Astrocyte (in vitro differentiated cells and primary cell): Measurements from ENCODE around the gene CCL22. TPM values are rescaled to one million over a fixed set of nuclear protein-coding genes. Genes with fewer than 3 reads are reported as not detected.

Experiments
- DNase-seq: peaks from one replicate; pipeline ENCODE4 v3.0.0-alpha.2; 2010; ENCODE audit warnings: low read depth
- FAIRE-seq: peaks from 2 replicates; lab custom pipeline; 2011; peaks lifted over from hg19 to GRCh38; lab: Jason Lieb, UNC
- H2AFZ ChIP-seq: 2 replicates; pipeline ENCODE4 v1.6.0; 2012; ENCODE audit warnings: low read depth, low read length, inconsistent platforms
- H3K27ac ChIP-seq: 2 replicates; pipeline ENCODE4 v1.5.1; 2011; ENCODE audit warnings: low read depth, low read length, inconsistent platforms
- H3K27me3 ChIP-seq: 2 replicates; pipeline ENCODE4 v1.6.0; 2011; ENCODE audit warnings: low read length, inconsistent platforms; ENCODE audit not compliant: insufficient read depth
- H3K36me3 ChIP-seq: 2 replicates; pipeline ENCODE4 v1.5.1; 2011; ENCODE audit warnings: low read length, inconsistent platforms; ENCODE audit not compliant: insufficient read depth
- H3K4me1 ChIP-seq: 2 replicates; pipeline ENCODE4 v1.5.1; 2011; ENCODE audit warnings: low read length, inconsistent platforms; ENCODE audit not compliant: insufficient read depth
- H3K4me2 ChIP-seq: 2 replicates; pipeline ENCODE4 v1.6.0; 2012; ENCODE audit warnings: low read length, inconsistent platforms
- H3K4me3 ChIP-seq: 2 replicates; pipeline ENCODE4 v1.5.1; 2011; ENCODE audit warnings: low read depth, mild to moderate bottlenecking, low read length, inconsistent platforms; ENCODE audit not compliant: insufficient read depth
- H3K79me2 ChIP-seq: 2 replicates; pipeline ENCODE4 v1.6.0; 2012; ENCODE audit warnings: mild to moderate bottlenecking, low read length, inconsistent platforms; ENCODE audit not compliant: insufficient read depth
- H3K9ac ChIP-seq: 2 replicates; pipeline ENCODE4 v1.6.0; 2012; ENCODE audit warnings: mild to moderate bottlenecking, low read length, inconsistent platforms
- H3K9me3 ChIP-seq: 2 replicates; pipeline ENCODE4 v1.5.1; 2012; ENCODE audit warnings: low read depth, mild to moderate bottlenecking, low read length, inconsistent platforms; ENCODE audit not compliant: insufficient read depth
- H4K20me1 ChIP-seq: 2 replicates; pipeline ENCODE4 v1.6.0; 2012; ENCODE audit warnings: low read length, inconsistent platforms; ENCODE audit not compliant: insufficient read depth
- H3K27ac Mint-ChIP-seq: one replicate; pipeline ENCODE4 v1.8.0; 2021; ENCODE audit warnings: mild to moderate bottlenecking, mixed read lengths; ENCODE audit not compliant: unreplicated experiment
- H3K27me3 Mint-ChIP-seq: one replicate; pipeline ENCODE4 v1.8.0; 2021; ENCODE audit warnings: low read depth, mixed read lengths; ENCODE audit not compliant: unreplicated experiment
- H3K36me3 Mint-ChIP-seq: one replicate; pipeline ENCODE4 v1.8.0; 2021; ENCODE audit warnings: low read depth, mixed read lengths; ENCODE audit not compliant: unreplicated experiment
- H3K4me1 Mint-ChIP-seq: one replicate; pipeline ENCODE4 v1.8.0; 2021; ENCODE audit warnings: low read depth, mixed read lengths; ENCODE audit not compliant: unreplicated experiment
- H3K4me3 Mint-ChIP-seq: one replicate; pipeline ENCODE4 v1.8.0; 2021; ENCODE audit warnings: mild to moderate bottlenecking, moderate library complexity, mixed read lengths; ENCODE audit not compliant: unreplicated experiment
- H3K9me3 Mint-ChIP-seq: one replicate; pipeline ENCODE4 v1.8.0; 2021; ENCODE audit warnings: mild to moderate bottlenecking, mixed read lengths; ENCODE audit not compliant: unreplicated experiment
- EZH2 ChIP-seq: IDR thresholded peaks from 2 replicates; pipeline ENCODE4 v1.6.1; 2012; ENCODE audit warnings: mild to moderate bottlenecking, low read length, inconsistent platforms; ENCODE audit not compliant: insufficient read depth
- total RNA-seq: library from RNA; stranded (reverse); gene quantifications from 2 replicates; pipeline ENCODE4 v1.2.1, GENCODE V29; 2021
- TF ChIP-seq, protein P1 (sequence below): IDR thresholded peaks from 2 replicates; pipeline ENCODE4 v1.5.1; 2011; ENCODE audit warnings: low read depth, mild to moderate bottlenecking, inconsistent platforms, low read length, moderate library complexity; ENCODE audit not compliant: insufficient read depth

CCL22 gene
- total RNA-seq, 1 donor from 2014 or later: not detected

GRCh38 chr16:57386381-57386951, 27.9 kb downstream of the CCL22 start:
- H3K27ac ChIP-seq: no peak overlapping the region
- no peak overlapping the region for H3K4me3 ChIP-seq
- H3K4me3 Mint-ChIP-seq: no peak overlapping the region
- no peaks in the 10 kb centered on the region for H3K36me3 ChIP-seq
- H3K27me3 ChIP-seq: peaks cover 9% of the 10 kb centered on the region
- TF ChIP-seq EZH2: no peak
- TF ChIP-seq, protein P1, sequence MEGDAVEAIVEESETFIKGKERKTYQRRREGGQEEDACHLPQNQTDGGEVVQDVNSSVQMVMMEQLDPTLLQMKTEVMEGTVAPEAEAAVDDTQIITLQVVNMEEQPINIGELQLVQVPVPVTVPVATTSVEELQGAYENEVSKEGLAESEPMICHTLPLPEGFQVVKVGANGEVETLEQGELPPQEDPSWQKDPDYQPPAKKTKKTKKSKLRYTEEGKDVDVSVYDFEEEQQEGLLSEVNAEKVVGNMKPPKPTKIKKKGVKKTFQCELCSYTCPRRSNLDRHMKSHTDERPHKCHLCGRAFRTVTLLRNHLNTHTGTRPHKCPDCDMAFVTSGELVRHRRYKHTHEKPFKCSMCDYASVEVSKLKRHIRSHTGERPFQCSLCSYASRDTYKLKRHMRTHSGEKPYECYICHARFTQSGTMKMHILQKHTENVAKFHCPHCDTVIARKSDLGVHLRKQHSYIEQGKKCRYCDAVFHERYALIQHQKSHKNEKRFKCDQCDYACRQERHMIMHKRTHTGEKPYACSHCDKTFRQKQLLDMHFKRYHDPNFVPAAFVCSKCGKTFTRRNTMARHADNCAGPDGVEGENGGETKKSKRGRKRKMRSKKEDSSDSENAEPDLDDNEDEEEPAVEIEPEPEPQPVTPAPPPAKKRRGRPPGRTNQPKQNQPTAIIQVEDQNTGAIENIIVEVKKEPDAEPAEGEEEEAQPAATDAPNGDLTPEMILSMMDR: no peak
- no peaks in the 10 kb centered on the region for H4K20me1 ChIP-seq
- DNase-seq: no peak
- H3K4me2 ChIP-seq: peak overlapping the region; percentile 32
- no peak for FAIRE-seq
- H3K4me1 Mint-ChIP-seq: peaks cover 11% of the 10 kb centered on the region
- H3K27me3 Mint-ChIP-seq: peaks cover 12% of the 10 kb centered on the region
- H3K9ac ChIP-seq: no peak overlapping the region
- no peaks in the 10 kb centered on the region for H3K79me2 ChIP-seq
- H3K36me3 Mint-ChIP-seq: no peaks in the 10 kb centered on the region
- no peak overlapping the region for H2AFZ ChIP-seq
- H3K4me1 ChIP-seq: no peaks in the 10 kb centered on the region
- peak overlapping the region; percentile 72 for H3K27ac Mint-ChIP-seq
- H3K9me3 ChIP-seq: no peaks in the 10 kb centered on the region
- H3K9me3 Mint-ChIP-seq: peaks cover 3% of the 10 kb centered on the region

GRCh38 chr16:57387598-57388354, 29.2 kb downstream of the CCL22 start:
- H3K4me2 ChIP-seq: no peak overlapping the region
- H3K27me3 Mint-ChIP-seq: peaks cover 12% of the 10 kb centered on the region
- no peak overlapping the region for H3K9ac ChIP-seq
- no peak overlapping the region for H3K4me3 ChIP-seq
- no peaks in the 10 kb centered on the region for H3K36me3 Mint-ChIP-seq
- TF ChIP-seq, protein P1: no peak
- TF ChIP-seq EZH2: no peak
- peaks cover 9% of the 10 kb centered on the region for H3K27me3 ChIP-seq
- no peak for FAIRE-seq
- no peak for DNase-seq
- peaks cover 11% of the 10 kb centered on the region for H3K4me1 Mint-ChIP-seq
- no peak overlapping the region for H2AFZ ChIP-seq
- H3K4me3 Mint-ChIP-seq: no peak overlapping the region
- peaks cover 6% of the 10 kb centered on the region for H3K9me3 Mint-ChIP-seq
- H3K27ac Mint-ChIP-seq: no peak overlapping the region
- no peaks in the 10 kb centered on the region for H3K79me2 ChIP-seq
- H4K20me1 ChIP-seq: no peaks in the 10 kb centered on the region
- H3K4me1 ChIP-seq: no peaks in the 10 kb centered on the region
- H3K9me3 ChIP-seq: no peaks in the 10 kb centered on the region
- H3K36me3 ChIP-seq: no peaks in the 10 kb centered on the region
- no peak overlapping the region for H3K27ac ChIP-seq
